C4-2B (cell line): ENCODE results near the gene CACNA2D3.

Experiments used
- ZFX ChIP-seq: fragments of 450-650 bp; IDR thresholded peaks from 2 replicates; pipeline ENCODE4 v1.6.1; 2017
- TF ChIP-seq, protein P1 (sequence below): fragments of 450-650 bp; conservative IDR thresholded peaks from 2 replicates; pipeline ENCODE4 v1.5.1; 2017; ENCODE audit warnings: mild to moderate bottlenecking

DNA sequence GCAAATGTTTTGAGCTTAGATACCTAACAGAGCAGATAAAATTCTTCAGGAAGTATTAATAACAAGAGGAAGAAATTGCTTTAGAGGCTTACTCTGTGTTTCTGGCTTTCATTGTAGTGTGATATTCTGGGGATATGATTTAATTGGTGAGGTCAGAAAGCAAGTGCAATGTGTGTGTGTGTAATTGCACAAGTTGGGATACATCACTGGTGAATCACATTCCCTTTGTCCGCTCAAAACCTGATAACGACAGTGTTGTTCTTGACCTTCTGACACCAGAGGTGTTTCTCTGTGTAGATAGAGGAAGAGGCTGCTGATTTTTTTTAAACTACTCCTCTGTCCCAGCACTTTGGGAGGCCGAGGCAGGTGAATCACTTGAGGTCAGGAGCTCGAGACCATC is 161.1 kb downstream of the CACNA2D3 start:
- TF ChIP-seq, protein P1, sequence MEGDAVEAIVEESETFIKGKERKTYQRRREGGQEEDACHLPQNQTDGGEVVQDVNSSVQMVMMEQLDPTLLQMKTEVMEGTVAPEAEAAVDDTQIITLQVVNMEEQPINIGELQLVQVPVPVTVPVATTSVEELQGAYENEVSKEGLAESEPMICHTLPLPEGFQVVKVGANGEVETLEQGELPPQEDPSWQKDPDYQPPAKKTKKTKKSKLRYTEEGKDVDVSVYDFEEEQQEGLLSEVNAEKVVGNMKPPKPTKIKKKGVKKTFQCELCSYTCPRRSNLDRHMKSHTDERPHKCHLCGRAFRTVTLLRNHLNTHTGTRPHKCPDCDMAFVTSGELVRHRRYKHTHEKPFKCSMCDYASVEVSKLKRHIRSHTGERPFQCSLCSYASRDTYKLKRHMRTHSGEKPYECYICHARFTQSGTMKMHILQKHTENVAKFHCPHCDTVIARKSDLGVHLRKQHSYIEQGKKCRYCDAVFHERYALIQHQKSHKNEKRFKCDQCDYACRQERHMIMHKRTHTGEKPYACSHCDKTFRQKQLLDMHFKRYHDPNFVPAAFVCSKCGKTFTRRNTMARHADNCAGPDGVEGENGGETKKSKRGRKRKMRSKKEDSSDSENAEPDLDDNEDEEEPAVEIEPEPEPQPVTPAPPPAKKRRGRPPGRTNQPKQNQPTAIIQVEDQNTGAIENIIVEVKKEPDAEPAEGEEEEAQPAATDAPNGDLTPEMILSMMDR = no peak
- no peak for TF ChIP-seq ZFX
